HepG2 (cell line): ENCODE data around the gene STPG4. TPM values are rescaled to one million over a fixed set of nuclear protein-coding genes. Genes with fewer than 3 reads are reported as not detected.

Experiments
- HDAC2 ChIP-seq: sonication (generic); formaldehyde crosslinking; IDR thresholded peaks from 2 replicates; pipeline ENCODE4 v1.4.0; 2020; ENCODE audit warnings: missing genetic modification reagents
- NFKBIZ ChIP-seq: IDR thresholded peaks from 2 replicates; pipeline ENCODE4 v1.6.1; 2018; ENCODE audit warnings: missing genetic modification reagents, missing compliant biosample characterization
- NR2F2 ChIP-seq: IDR thresholded peaks from 2 replicates; pipeline ENCODE4 v1.6.1; 2012; ENCODE audit warnings: low read depth, inconsistent platforms, borderline replicate concordance
- ONECUT2 ChIP-seq: sonication (generic); formaldehyde crosslinking; IDR thresholded peaks from 2 replicates; pipeline ENCODE4 v1.4.0; 2020; ENCODE audit warnings: missing genetic modification reagents
- PBX2 ChIP-seq: IDR thresholded peaks from 2 replicates; pipeline ENCODE4 v1.6.1; 2016; ENCODE audit warnings: control low read depth
- POLR2A ChIP-seq, 2 experiments: IDR thresholded peaks; 2 replicates each; pipeline ENCODE4 v1.6.1; 2011; ENCODE audit warnings: low read depth in 2 of 2, low read length in 2 of 2, mild to moderate bottlenecking in 1 of 2, moderate library complexity in 1 of 2; ENCODE audit not compliant: insufficient read depth in 1 of 2
- SALL1 ChIP-seq: sonication (generic); formaldehyde crosslinking; IDR thresholded peaks from 2 replicates; pipeline ENCODE4 v1.8.0; 2022; ENCODE audit warnings: mild to moderate bottlenecking, missing genetic modification reagents
- SP1 ChIP-seq, 2 experiments: fragments of 450-650 bp in 1 of 2; sonication (generic) in 1 of 2; formaldehyde crosslinking in 1 of 2; IDR thresholded peaks; 2 replicates each; pipeline versions ENCODE4 v1.4.0 to v1.6.1; 2016 to 2020; ENCODE audit warnings: missing genetic modification reagents in 1 of 2
- SUZ12 ChIP-seq: fragments of 150-350 bp; IDR thresholded peaks from 2 replicates; pipeline ENCODE4 v1.6.1; 2014; ENCODE audit warnings: low read depth, low read length
- ZNF652 ChIP-seq: IDR thresholded peaks from 2 replicates; pipeline ENCODE4 v1.6.1; 2016; ENCODE audit warnings: low read depth, borderline replicate concordance
- ZNF674 ChIP-seq: sonication (generic); formaldehyde crosslinking; IDR thresholded peaks from 2 replicates; pipeline ENCODE4 v1.5.0; 2020; ENCODE audit warnings: low read depth, mild to moderate bottlenecking, missing genetic modification reagents
- ZNF776 ChIP-seq: sonication (generic); formaldehyde crosslinking; IDR thresholded peaks from 2 replicates; pipeline ENCODE4 v1.4.0; 2020; ENCODE audit warnings: mild to moderate bottlenecking, missing genetic modification reagents
- polyA plus RNA-seq, 8 experiments: library from polyadenylated mRNA; depleted of rRNA in 3 of 8; stranded (reverse) in 7 of 8; unstranded in 1 of 8; fragments of >200 nt; fragmentation: Illumina TruSeq in 4 of 8; extraction: Trizol in 4 of 8; gene quantifications; 2 replicates each; pipeline versions ENCODE4 v1.2.1 to v1.2.3, GENCODE V29; 2011 to 2016; ENCODE audit warnings: low read depth in 4 of 8, missing spikeins in 1 of 8, mixed read lengths in 1 of 8; ENCODE audit not compliant: insufficient read depth in 1 of 8
- total RNA-seq, 5 experiments: library from RNA; depleted of rRNA; stranded (reverse); fragments of >200 nt; fragmentation: Illumina TruSeq; extraction: Trizol; gene quantifications; 2 replicates each; pipeline ENCODE4 v1.2.3, GENCODE V29; 2016; ENCODE audit warnings: low read depth in 1 of 5
- TF ChIP-seq, protein P1 (sequence below): fragments of 450-650 bp; IDR thresholded peaks from 2 replicates; pipeline ENCODE4 v1.6.1; 2017; ENCODE audit warnings: mild to moderate bottlenecking
- TF ChIP-seq, protein P2 (sequence below): IDR thresholded peaks from 2 replicates; pipeline ENCODE4 v1.6.1; 2016; ENCODE audit warnings: mild to moderate bottlenecking
- TF ChIP-seq, protein P3 (sequence below): sonication (generic); formaldehyde crosslinking; IDR thresholded peaks from 2 replicates; pipeline ENCODE4 v1.8.1; 2022; ENCODE audit warnings: mild to moderate bottlenecking, missing genetic modification reagents
- TF ChIP-seq, protein P4 (sequence below): sonication (generic); formaldehyde crosslinking; IDR thresholded peaks from 2 replicates; pipeline ENCODE4 v1.5.1; 2020; ENCODE audit warnings: missing genetic modification reagents, mild to moderate bottlenecking, borderline replicate concordance

Gene STPG4
- total and polyA plus RNA-seq, 2 of the 13 experiments (the other 11 are each of a cell fraction or from before 2014, with no cell fraction given), result 0.11 to 0.15 TPM

GRCh38 chr2:47070920-47071824 lies 83.9 kb downstream of the STPG4 start (continued):
- TF ChIP-seq NFKBIZ (CRISPR knock-in tag) (peak; percentile 75; the same call in 1 of the 2 replicates), ZNF674 (CRISPR knock-in tag) (peak; percentile 74; the same call in 1 of the 2 replicates), ONECUT2 (no peak), SALL1 (peak; percentile 18), SP1 (IDR thresholded peaks at IDR 0.05) (no peak), SP1 (CRISPR knock-in tag; IDR thresholded peaks at IDR 0.05) (0 out of 2 replicates have a peak, but pooled peaks have one; percentile 16), HDAC2 (CRISPR knock-in tag) (peak; percentile 64), SUZ12 (no peak), PBX2 (no peak; the same call in 1 of the 2 replicates), ZNF652 (CRISPR knock-in tag) (no peak), ZNF776 (CRISPR knock-in tag) (peak; percentile 1; the same call in 1 of the 2 replicates), NR2F2 (no peak), POLR2A (IDR thresholded peaks at IDR 0.05; ENCODE audit: insufficient read depth in 1 of 2, low read depth in 2 of 2, low read length in 2 of 2) (peak in 1 of 2 experiments; percentile 64; a peak in 2 of 4 replicates)
- TF ChIP-seq, protein P1, sequence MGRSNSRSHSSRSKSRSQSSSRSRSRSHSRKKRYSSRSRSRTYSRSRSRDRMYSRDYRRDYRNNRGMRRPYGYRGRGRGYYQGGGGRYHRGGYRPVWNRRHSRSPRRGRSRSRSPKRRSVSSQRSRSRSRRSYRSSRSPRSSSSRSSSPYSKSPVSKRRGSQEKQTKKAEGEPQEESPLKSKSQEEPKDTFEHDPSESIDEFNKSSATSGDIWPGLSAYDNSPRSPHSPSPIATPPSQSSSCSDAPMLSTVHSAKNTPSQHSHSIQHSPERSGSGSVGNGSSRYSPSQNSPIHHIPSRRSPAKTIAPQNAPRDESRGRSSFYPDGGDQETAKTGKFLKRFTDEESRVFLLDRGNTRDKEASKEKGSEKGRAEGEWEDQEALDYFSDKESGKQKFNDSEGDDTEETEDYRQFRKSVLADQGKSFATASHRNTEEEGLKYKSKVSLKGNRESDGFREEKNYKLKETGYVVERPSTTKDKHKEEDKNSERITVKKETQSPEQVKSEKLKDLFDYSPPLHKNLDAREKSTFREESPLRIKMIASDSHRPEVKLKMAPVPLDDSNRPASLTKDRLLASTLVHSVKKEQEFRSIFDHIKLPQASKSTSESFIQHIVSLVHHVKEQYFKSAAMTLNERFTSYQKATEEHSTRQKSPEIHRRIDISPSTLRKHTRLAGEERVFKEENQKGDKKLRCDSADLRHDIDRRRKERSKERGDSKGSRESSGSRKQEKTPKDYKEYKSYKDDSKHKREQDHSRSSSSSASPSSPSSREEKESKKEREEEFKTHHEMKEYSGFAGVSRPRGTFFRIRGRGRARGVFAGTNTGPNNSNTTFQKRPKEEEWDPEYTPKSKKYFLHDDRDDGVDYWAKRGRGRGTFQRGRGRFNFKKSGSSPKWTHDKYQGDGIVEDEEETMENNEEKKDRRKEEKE, result no peak
- TF ChIP-seq, protein P2, sequence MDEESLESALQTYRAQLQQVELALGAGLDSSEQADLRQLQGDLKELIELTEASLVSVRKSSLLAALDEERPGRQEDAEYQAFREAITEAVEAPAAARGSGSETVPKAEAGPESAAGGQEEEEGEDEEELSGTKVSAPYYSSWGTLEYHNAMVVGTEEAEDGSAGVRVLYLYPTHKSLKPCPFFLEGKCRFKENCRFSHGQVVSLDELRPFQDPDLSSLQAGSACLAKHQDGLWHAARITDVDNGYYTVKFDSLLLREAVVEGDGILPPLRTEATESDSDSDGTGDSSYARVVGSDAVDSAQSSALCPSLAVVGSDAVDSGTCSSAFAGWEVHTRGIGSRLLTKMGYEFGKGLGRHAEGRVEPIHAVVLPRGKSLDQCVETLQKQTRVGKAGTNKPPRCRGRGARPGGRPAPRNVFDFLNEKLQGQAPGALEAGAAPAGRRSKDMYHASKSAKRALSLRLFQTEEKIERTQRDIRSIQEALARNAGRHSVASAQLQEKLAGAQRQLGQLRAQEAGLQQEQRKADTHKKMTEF, result peak; percentile 73
- TF ChIP-seq, protein P3, sequence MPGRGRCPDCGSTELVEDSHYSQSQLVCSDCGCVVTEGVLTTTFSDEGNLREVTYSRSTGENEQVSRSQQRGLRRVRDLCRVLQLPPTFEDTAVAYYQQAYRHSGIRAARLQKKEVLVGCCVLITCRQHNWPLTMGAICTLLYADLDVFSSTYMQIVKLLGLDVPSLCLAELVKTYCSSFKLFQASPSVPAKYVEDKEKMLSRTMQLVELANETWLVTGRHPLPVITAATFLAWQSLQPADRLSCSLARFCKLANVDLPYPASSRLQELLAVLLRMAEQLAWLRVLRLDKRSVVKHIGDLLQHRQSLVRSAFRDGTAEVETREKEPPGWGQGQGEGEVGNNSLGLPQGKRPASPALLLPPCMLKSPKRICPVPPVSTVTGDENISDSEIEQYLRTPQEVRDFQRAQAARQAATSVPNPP (CRISPR knock-in tag), result no peak
- TF ChIP-seq, protein P4, sequence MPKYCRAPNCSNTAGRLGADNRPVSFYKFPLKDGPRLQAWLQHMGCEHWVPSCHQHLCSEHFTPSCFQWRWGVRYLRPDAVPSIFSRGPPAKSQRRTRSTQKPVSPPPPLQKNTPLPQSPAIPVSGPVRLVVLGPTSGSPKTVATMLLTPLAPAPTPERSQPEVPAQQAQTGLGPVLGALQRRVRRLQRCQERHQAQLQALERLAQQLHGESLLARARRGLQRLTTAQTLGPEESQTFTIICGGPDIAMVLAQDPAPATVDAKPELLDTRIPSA (CRISPR knock-in tag), result no peak
